Measurements from ENCODE around the gene DNAH17.

The DNAH17 gene

GRCh38 chr17:78448356-78448993 lies 128.7 kb downstream of the DNAH17 start:
- no peak for DNase-seq

GRCh38 chr17:78446833-78447232 lies 130.4 kb downstream of the DNAH17 start:
- no peak for DNase-seq

GRCh38 chr17:78444392-78444791 lies 132.8 kb downstream of the DNAH17 start:
- no peak for DNase-seq

- DNase-seq: no peak
Measured at GRCh38 chr17:78442648-78443218, 134.5 kb downstream of the DNAH17 start.

- no peak for DNase-seq
Measured at GRCh38 chr17:78441271-78441971, 135.8 kb downstream of the DNAH17 start.

- DNase-seq: no peak
Measured at GRCh38 chr17:78438694-78439325, 138.4 kb downstream of the DNAH17 start.

- DNase-seq: no peak
Measured at GRCh38 chr17:78438271-78438691, 138.9 kb downstream of the DNAH17 start.

GRCh38 chr17:78437508-78438169 lies 139.6 kb downstream of the DNAH17 start:
- DNase-seq: no peak

- no peak for DNase-seq
Measured at GRCh38 chr17:78435330-78436005, 141.7 kb downstream of the DNAH17 start.

GRCh38 chr17:78434455-78435329 lies 142.5 kb downstream of the DNAH17 start:
- no peak for DNase-seq

GRCh38 chr17:78433780-78434335 lies 143.3 kb downstream of the DNAH17 start:
- no peak for DNase-seq

- DNase-seq: no peak
Measured at GRCh38 chr17:78433013-78433727, 144.0 kb downstream of the DNAH17 start.

- DNase-seq: no peak
Measured at GRCh38 chr17:78432226-78433012, 144.8 kb downstream of the DNAH17 start.

GRCh38 chr17:78431692-78431958 lies 145.6 kb downstream of the DNAH17 start:
- no peak for DNase-seq

GRCh38 chr17:78430892-78431691 lies 146.1 kb downstream of the DNAH17 start:
- DNase-seq: no peak

GRCh38 chr17:78429618-78429995 lies 147.6 kb downstream of the DNAH17 start:
- no peak for DNase-seq

- no peak for DNase-seq
Measured at GRCh38 chr17:78428836-78429617, 148.2 kb downstream of the DNAH17 start.

- DNase-seq: no peak
Measured at GRCh38 chr17:78428025-78428575, 149.1 kb downstream of the DNAH17 start.
